Renal cortical epithelial cell (primary cell): Measurements from ENCODE around the gene PIAS4. TPM values are rescaled to one million over a fixed set of nuclear protein-coding genes. Genes with fewer than 3 reads are reported as not detected.
A peak's percentile ranks its signal among the peaks of the same experiment; 100 is the strongest.

Experiments
- DNase-seq: peaks from one replicate; pipeline ENCODE4 v3.0.0-alpha.2; 2011; ENCODE audit warnings: low read depth
- total RNA-seq: library from RNA; depleted of rRNA; stranded (reverse); fragments of >200 nt; gene quantifications from 2 replicates; pipeline ENCODE4 v1.2.3, GENCODE V29; 2014

The PIAS4 gene
- total RNA-seq, 1 donor from 2014 or later, result 31.2 TPM

DNA sequence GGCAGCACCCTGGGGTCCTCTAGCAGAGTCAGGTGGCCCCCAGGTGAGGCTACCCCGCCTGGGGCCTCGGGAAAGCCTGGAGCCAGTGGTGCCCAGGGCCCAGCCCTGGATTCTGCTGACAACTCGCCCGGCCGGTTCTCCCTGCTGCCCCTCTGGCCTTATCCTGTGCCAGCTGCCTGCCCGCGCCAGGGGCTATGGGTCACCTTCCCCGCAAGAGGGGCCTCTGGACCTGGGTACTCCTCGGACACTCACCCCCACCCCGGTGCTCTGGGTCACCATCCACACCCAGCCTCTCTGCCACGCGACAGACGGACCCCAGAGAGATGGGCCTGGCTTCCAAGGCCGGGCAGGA is 35.2 kb downstream of the PIAS4 start:
- DNase-seq, result no peak

DNA sequence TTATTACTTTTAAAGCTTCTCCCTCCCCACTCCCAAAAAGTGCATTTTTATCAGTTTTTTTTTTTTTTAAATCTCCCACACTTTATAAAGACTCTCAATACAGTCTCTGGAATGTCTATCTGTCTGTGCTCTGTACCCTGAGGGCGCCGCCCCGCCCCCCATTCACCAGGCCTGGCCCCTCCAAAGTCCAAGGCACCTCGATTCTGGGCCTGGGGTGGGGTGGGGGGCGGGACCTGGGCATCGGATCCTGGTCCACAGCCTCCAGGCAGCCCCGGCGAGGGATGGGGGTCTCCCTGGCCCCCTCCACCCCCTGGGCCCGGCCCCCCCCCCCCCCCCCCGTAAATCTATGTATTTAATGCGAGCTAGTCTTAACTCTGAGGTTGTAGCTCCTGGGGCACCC is 35.9 kb downstream of the PIAS4 start:
- no peak for DNase-seq

DNA sequence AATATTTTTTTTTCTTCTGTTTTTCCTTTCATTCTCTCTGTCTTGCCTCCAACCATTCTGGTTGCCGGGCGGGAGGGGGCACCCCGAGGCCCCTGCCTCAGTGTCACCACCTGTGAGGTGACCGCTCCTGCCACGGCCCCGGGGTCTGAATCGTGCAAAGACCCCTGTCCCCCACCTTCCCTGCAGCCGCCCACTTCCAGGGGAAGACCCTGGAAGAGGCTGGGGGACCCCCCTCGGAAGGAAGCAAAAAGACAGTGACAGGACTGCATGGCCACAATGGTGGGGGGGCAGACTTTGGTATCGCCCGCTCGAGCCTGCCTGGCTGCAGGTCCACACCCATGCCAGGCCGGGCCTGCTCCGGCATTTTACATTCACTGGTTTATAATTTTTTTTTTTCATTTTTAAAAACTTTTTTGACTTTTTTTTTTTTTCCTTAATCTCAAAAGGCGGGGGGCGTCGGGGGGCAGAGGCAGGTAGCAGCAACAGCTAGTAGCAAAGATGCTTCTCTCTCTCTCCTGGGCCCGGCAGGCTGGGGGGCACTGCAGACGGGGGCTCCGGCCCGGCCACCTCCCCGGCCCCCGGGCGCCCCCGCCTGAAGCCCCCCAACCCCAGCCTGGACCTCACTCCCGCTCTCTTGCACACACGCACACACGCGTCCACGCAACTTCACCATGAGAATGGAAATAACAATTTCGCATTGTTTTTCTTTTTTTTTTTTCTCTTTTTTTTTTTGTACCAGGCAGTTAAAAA is 36.6 kb downstream of the PIAS4 start:
- no peak for DNase-seq

DNA sequence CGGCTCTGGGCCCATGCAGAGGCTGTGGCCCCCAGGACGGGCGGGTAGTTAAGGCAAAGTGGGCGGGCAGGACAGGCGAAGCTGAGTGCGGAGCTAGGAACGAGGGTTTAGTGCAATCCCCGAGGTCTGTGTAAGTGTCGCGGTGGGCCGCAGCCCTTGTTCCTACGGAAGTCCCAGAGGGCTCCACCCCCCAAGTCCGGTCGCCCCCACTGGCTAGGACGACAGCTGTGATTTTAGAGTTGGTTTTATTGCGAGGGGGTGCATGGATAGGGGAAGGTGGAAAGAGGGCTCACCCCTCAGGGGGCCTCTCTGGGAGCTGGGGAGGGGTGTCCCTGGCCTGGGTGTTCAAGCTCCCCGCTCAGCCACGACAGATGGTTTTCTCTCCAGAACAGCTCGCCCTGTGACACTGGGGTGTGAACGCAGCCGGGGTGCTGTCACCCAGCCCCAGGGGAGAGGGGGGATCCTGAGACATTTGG is 37.5 kb downstream of the PIAS4 start:
- DNase-seq, result no peak

DNA sequence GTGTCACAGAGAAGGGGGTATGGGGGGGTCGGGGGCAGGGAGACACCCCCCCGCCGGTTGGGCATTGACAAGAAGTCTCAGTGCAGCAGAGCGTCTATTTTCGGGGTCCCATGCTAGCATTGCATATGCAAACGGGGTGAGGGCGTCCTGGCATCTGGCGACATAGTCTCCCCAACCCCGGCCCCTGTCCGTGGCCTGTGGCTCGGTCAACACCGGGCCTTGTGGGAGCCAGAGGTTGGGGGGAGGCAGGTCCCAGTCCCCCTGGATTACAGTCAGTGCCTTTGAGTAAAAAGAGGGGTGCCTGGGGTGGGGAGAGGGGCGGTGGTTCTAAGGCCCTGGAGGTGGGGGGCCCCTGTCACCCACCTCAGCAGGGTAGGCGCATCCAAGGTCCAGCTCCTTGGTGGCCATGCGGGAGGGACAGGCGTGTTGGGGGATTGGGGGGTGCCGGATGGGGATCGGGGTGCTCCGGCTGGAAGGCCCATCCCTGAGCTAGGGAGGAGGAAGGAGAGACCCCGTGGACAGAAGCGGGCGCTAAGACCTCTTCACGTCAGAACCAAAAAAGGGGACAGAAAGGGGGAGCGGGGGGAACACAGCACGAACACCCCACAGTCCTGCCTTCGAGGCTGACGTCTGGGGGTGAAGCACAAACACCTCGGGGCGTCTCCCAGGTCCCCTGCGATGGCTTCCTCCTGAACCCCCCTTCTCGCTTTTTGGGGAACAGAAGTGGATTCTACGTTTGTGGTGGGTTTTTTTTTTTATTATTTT is 38.2 kb downstream of the PIAS4 start:
- DNase-seq, result no peak

DNA sequence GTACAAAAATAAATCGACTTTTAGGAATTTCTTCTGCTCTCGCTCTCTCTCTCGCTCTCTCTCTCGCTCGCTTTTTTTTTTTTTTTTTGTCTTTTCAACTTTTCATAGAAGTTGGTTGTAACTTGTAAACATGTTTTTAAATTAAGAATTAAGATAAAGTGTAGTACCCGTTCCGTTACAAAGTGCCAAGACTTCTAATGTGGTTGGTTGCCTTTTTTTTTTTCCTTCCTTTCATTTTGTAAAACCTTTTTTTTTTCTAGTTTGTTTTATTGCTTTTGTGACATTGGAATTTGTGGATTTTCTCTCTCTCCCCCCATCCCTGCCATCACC is 38.8 kb downstream of the PIAS4 start:
- no peak for DNase-seq

DNA sequence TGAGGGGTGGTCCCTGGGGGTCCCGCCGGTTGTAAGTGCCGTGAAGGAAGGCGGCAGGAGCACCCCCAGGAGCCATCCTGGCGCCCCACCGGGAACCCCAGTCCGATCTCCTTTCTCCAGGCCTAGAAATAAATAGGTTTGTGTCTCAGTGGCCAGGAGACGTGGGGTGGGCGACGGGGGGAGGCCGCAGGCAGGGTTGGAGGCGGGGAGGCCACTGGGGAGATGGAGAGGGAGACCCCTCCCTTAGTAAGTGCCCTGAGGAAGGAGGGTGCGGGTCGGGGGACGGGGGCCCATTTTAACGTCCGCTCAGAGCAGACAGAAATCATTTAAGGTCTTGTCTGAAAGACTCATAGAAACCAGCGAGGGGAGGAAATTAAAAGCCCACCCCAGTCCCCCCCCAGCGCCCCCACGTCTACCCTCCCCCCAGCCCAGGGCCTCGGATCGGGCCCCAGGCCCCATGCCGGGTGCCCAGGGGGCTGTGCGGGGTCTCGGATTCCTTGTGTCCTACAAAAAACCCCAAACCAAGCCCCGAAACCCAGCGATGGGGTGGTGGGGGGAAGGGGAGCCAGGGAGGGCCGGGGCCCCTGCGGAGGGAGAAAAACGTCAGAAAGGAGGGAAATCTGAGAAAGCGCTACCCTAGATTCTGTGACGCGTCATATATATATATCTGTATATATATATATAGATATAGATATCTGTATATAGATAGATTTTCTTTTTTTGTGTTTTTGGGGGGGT is 39.6 kb downstream of the PIAS4 start:
- no peak for DNase-seq

DNA sequence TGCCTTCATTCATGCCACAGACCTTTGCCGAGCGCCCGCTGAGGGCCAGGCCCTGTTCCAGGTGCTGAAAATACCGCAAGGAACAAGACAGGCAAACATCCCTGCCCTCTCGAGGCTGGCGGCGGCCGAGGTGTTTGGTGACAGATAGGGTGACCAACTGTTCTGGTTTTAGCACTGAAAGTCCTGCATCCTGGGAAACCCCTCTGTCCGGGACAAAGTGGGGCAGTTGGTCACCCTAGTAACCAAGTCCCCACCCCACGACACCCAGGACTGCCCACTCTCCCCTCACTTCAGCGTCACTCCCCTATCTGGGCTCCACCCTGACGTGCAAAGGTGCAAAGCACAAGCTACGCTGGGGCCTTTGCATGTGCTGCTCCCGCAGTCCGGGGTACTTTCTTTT is 41.9 kb downstream of the PIAS4 start:
- DNase-seq, result no peak

DNA sequence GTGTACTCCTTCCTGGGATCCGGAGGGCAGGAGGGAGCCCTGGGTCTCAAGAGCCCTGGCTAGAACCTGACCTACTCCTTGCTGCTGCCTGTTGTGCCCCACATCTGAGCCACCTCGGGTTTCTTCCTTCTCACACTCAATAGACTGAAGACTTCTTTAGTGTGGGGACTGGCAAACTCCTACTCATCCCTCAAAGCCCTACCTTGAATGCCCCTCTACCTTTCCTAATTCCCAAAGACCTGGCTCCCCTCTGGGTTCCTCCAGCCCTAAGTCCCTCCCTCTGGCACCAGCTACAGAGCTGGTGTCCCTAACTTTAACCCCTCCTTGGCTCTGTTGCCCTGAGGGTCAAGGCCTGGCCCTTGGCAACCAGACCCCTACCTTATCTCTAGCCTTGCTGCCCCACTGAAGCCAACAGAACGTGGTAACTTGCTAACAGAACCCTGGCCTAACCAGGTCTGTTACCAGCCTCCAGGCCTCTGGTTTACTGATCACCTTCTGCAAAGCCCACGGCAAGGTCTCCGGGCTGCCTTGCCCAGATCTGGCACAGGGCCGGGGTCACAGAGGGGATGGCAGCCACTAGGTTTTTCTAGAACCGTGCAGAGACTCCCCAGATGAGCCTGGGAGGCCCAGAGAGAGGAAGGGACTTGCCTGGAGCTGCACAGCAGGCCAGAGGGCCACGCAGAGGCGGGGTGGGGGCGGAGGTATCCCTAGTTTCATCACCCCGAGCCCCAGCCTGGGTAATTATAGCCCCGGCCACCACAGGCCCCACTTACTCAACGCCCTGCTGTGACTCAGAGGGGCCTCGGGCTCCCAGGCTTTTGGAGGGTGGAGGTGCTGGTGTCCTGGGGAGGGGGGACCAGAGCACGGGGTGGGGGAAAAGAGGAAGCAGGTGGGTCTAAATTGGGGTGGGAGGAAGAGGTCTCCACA is 43.9 kb downstream of the PIAS4 start:
- DNase-seq, result no peak

DNA sequence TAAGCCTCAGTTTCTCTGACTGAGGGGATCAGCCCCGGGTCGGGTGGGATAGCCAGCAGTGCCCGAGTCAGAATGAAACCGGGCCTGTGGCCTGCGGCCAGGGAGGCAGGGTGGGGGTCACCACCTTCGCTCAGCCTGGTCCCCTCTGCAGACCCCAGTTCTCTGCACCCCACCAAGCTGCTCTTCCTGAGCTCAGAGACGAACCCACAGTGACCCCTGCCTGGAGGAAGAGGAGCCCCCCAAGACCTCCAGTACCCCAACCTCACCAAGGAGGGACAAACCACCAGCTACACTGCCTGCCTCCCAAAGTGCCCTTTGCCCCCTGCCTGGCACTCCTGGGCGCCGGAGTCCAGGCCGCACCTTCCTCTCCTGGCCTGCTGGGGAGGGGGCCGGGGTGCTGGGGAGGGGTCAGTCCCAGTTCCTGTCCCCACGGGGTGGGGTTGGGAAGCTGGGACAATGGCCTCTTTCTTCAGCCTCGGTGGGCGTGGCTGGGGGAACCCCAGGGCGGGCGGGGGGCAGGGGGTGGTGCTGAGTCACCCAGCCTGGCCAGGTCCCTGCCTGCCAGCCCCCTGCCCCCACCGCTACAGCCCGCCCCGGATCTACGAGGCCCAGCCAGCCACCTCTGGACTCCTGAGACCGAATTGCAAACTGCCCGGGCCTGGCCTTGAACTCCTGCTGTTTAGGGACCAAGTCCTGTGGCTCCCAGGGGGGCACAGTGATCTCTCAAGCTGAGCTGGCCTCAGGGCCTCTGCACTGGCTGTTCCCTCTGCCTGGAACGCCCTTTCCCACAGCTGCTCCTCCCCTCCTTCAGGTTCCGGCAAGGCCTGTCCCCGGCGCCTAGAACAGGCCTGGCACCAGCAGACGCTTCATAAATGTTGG is 44.8 kb downstream of the PIAS4 start:
- DNase-seq, result no peak

DNA sequence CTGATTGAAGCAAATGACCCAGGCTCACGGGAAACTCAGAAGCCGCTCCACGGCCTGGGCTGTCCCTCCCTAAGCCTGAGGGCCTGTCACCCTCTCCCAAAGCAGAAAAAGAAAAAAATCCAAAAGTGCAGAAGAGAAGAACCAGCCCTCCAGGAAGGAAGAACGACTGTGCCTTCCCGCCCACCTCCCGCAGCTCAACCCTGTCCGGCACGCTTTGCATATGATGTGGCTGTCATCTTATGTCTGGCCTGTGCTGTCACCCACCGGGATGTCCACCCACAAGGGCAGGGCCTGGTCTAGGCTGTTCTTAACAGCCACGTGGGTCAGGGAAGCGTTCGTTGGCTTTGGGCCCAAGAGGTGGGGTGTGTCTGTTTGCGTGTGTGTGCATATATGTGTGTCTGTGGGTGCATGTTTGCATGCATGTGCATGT is 45.5 kb downstream of the PIAS4 start:
- no peak for DNase-seq

DNA sequence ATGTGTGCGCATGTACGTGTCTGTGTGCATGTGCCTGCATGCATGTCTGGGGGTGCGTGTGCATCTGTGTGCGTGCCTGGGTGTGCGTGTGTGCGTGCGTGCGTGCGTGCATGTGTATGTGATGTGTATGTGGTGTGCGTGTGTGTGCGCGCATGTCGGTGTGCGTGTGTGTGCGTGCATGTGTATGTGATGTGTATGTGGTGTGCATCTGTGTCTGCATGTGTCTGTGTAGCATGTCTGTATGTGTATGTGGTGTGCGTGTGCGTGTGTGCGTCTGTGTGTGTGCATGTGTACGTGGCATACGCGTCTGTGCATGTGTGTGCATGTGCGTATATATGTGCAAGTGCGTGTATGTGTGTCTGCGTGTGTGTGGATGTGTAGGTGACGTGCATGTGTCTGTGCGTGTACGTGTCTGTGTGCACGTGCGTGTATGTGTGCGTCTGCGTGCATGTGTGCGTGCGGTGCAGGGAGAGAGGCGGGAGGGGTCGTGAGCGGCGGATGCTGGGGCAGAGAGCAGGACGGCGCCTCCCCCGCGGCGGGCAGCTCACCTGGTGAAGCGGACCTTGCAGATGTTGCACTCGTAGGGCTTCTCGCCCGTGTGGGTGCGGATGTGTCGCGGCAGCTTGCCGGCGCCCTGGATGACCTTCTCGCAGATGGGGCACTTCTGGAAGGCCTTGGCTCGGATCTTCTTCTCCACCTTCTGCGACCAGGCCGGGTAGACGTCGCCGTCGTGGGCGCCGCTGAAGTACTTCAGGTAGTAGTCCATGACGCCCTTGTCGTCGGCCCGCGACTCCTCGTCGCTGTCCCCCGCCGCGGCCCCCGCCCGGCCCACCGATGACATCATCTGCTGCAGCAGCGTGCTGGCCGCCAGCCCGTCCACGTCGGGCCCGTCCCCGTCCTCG is 46.1 kb downstream of the PIAS4 start:
- no peak for DNase-seq

DNA sequence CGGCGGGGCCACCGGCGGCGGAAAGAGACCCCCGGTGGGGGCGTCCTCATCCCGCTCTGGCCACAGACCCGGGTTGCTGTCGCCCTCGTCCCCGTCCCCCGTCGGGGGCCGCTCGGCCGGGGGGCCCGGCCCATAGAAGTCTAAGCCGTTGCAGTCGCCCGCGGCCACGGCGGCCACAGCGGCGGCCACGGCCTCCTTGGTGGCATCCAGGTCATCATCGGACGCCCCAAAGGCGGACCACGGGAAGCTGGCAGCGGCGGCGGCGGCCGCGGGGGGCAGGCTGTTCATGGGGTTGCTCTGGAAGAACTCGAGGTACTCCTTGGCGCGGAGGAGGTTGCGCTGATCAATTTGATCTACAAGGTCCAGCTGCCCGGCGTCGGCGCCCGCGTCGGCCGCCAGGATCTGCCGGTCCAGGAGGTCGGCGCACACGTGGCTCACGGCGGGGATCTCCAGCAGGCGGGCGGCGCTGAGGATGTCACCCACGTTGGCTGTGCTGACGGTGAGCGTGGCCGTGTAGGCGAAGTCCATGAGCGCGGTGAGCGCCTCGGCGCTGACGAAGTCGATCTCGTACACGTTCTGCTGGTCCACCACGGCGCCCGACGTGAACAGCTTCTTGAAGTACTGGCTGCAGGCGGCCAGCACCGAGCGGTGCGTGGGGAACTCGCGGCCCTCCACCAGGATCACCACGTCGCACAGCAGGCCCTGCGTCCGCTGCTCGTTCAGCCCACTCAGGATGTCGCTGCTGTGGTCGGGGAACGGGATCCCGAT is 47.1 kb downstream of the PIAS4 start:
- DNase-seq, result no peak

DNA sequence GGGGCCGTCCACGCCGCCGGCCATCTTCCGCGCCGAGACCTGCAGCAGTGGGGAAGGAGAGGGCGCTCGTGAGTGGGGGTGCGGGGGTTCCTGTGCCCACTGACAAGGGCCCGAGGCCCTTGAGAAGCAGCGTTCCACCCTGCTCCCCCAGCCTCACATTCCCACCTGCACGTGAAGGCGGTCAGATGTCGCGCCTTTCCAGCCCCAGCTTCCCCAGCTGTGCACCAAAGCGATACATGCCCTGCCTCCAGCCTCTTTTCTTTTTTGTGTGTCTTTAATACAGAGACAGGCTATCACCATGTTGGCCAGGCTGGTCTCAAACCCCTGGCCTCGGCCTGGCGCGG is 47.6 kb downstream of the PIAS4 start:
- DNase-seq, result no peak

DNA sequence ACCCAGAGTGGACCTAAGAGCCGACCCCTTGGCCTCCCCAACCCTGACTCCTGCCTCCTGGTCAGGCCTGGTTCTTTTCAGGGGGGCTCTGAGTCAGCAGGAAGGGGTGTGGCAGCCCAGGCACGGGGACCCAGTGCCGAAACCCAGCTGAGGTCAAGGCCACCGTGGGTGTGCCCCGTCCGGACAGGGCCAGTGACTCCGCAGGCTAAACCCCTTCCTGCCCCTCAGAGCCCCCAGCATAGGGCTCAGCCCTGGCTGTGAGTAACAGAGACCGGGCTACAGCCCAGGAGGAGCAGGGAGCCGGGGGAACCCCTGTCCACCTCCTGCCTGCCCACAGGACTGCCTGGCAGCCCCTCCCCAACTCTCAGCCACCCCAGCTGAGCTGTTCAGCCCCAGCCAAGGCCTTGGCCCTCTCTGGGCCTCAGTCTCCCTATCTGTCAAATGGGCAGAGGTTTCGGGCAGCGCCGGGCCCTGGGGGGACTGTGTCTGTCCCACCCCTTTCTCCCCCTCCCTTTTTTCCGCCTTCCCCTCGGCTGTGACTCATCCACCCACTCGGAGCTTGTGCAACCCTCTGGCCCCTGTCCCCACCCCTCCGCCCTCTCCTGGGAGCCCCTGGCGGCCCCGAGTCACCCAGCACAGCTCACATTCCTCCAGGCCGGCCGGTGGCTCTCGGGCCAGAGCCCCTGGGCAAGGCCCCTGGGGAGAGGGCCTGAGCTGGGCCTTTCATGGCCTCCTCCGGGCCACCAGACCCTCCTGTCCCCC is 50.6 kb downstream of the PIAS4 start:
- peak; percentile 77 for DNase-seq

DNA sequence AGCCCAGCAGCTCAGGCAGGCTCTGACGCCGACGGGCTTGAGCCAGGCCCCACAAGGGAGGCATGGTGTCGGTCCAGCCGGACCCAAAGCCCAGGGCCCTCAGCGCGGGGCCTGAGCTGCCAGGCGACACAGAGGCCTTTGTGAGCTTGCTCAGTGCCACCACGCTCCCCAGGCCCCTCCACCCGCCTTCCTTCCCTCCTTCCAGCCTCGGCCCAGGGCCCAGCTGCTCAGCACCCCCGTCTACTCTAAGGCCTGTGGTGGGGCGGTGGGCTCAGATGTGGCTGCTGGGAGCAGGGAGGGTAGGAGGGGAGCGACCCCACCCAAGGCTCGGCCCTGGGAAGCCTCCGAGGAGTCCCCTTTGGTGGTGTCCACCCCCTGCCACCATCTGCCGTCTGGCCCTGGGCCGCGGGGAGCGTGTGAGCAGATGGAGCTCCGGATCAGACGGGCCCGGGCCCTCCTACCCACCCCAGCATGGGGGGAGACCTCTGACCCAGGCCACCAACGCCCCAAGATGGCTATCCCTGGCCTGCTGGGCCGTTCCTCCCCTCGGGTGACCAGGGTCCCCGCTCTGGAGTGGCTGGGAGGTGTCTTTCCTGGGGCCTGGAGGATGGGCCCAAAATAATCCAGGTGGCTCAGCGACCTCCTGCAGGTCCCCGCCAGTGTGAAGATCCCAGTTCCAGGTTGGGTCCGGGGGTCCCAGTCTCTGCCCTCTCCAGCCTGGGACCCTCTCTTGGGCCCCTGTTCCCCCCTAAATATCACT is 51.3 kb downstream of the PIAS4 start:
- no peak for DNase-seq

DNA sequence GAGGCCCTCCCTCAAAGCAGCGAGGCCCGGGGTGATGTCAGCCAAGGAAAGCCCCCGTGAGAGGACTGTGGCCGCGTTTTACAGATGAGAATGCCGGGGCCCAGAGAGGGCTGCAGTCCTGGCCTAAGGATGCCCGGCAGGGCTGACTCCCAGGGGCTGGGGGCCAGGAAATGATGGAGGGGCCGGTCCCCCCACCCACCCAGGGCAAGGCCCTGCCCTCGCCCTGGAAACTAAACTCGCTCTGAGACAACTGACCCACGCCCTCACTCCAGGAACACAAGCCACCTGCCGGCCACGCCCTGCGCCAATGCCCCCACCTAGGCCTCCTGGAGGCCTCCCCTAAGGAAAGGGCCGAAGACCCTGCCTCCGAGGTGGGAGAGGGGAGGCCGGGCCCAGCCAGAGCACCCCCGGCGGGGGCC is 51.9 kb downstream of the PIAS4 start:
- no peak for DNase-seq
